Activated effector memory CD4-positive, alpha-beta T cell treated with anti-CD3 and anti-CD28 coated beads, Interleukin-2, amount 50 U/mL, for 16 hours (primary cell): Measurements from ENCODE around the gene SPATS2L.

Experiments
- DNase-seq: peaks from one replicate; pipeline ENCODE4 v3.0.0-alpha.2; 2020

The SPATS2L gene

GRCh38 chr2:200379481-200380090 is 73.1 kb downstream of the SPATS2L start:
- DNase-seq: no peak

- no peak for DNase-seq
Measured at GRCh38 chr2:200380091-200380561, 73.6 kb downstream of the SPATS2L start.

GRCh38 chr2:200380833-200381542 is 74.5 kb downstream of the SPATS2L start:
- no peak for DNase-seq

GRCh38 chr2:200382874-200383273 is 76.4 kb downstream of the SPATS2L start:
- no peak for DNase-seq

- no peak for DNase-seq
Measured at GRCh38 chr2:200383380-200384110, 77.1 kb downstream of the SPATS2L start.

GRCh38 chr2:200385063-200385635 is 78.7 kb downstream of the SPATS2L start:
- DNase-seq: no peak

- DNase-seq: no peak
Measured at GRCh38 chr2:200393191-200393590, 86.7 kb downstream of the SPATS2L start.

GRCh38 chr2:200394045-200394444 is 87.6 kb downstream of the SPATS2L start:
- no peak for DNase-seq

- DNase-seq: no peak
Measured at GRCh38 chr2:200396781-200397242, 90.3 kb downstream of the SPATS2L start.

GRCh38 chr2:200397785-200398184 is 91.3 kb downstream of the SPATS2L start:
- DNase-seq: no peak

GRCh38 chr2:200399046-200399445 is 92.6 kb downstream of the SPATS2L start:
- DNase-seq: no peak

GRCh38 chr2:200399636-200400035 is 93.1 kb downstream of the SPATS2L start:
- DNase-seq: no peak

- DNase-seq: no peak
Measured at GRCh38 chr2:200403814-200404213, 97.3 kb downstream of the SPATS2L start.

GRCh38 chr2:200404615-200405014 is 98.1 kb downstream of the SPATS2L start:
- no peak for DNase-seq

- DNase-seq: no peak
Measured at GRCh38 chr2:200405599-200406298, 99.3 kb downstream of the SPATS2L start.

GRCh38 chr2:200406379-200406778 is 99.9 kb downstream of the SPATS2L start:
- DNase-seq: no peak

- no peak for DNase-seq
Measured at GRCh38 chr2:200408428-200409316, 102.2 kb downstream of the SPATS2L start.

GRCh38 chr2:200411831-200412230 is 105.3 kb downstream of the SPATS2L start:
- no peak for DNase-seq

GRCh38 chr2:200414367-200414766 is 107.9 kb downstream of the SPATS2L start:
- DNase-seq: no peak

GRCh38 chr2:200415455-200415854 is 109.0 kb downstream of the SPATS2L start:
- DNase-seq: no peak

- DNase-seq: no peak
Measured at GRCh38 chr2:200416878-200417277, 110.4 kb downstream of the SPATS2L start.

GRCh38 chr2:200417366-200417765 is 110.9 kb downstream of the SPATS2L start:
- no peak for DNase-seq
